ENCODE data around the gene IFI27L1.

- TF ChIP-seq EZH2 (IDR thresholded peaks at IDR 0.05; ENCODE audit: borderline replicate concordance, insufficient read depth, low read depth, low read length, poor library complexity, severe bottlenecking), result no peak
- TF ChIP-seq, protein P1, sequence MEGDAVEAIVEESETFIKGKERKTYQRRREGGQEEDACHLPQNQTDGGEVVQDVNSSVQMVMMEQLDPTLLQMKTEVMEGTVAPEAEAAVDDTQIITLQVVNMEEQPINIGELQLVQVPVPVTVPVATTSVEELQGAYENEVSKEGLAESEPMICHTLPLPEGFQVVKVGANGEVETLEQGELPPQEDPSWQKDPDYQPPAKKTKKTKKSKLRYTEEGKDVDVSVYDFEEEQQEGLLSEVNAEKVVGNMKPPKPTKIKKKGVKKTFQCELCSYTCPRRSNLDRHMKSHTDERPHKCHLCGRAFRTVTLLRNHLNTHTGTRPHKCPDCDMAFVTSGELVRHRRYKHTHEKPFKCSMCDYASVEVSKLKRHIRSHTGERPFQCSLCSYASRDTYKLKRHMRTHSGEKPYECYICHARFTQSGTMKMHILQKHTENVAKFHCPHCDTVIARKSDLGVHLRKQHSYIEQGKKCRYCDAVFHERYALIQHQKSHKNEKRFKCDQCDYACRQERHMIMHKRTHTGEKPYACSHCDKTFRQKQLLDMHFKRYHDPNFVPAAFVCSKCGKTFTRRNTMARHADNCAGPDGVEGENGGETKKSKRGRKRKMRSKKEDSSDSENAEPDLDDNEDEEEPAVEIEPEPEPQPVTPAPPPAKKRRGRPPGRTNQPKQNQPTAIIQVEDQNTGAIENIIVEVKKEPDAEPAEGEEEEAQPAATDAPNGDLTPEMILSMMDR (IDR thresholded peaks at IDR 0.05), result no peak
Observed at GRCh38 chr14:94112513-94113063, 31.5 kb downstream of the IFI27L1 start.

All from B cell (primary cell).